ENCODE data around the gene TRAM2. TPM values are rescaled to one million over a fixed set of nuclear protein-coding genes. Genes with fewer than 3 reads are reported as not detected.
A peak's percentile ranks its signal among the peaks of the same experiment; 100 is the strongest.

TRAM2 gene
- total RNA-seq (10 to 100 TPM; 10.7 to 11.3 TPM), polyA plus RNA-seq (1 to 10 TPM; 2.7 to 4.3 TPM)

DNA sequence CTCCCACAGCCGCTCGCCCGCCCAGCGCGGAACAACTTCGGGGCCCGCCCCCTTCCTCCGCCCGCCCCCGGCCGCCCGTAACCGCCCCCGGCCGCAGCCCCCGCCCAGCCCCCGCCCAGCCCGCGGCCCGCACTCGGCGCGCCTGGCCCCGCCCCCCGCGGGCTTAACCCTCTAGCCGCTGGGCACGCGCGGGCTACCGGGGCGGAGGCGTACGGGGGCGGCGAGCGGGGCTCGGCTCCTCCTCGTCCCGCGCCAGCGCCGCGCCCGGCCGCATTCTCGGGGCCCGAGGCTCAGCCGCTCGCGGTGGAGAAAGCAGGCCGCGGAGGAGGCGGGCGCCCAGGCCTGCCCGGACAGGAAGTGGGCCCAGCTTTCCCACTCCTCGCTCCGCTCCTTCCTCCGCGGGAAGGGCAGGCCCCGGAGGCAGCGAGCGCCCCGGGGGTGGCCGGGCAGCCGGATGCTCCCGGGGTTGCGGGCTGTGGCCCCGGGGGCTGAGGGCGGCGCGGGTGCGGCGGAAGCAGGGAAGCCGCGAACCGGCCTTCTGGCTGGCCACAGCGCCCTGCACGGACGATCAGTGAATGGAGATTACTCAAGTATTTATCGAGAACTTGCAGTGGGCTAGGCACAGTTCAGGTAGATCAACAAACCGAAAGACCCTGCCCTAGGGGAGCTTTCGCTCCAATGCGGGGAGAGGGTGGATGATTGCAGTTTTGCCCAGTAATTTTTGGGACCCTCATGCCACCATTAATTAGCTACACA, at the start of gene TRAM2:
Gene TRAM2 (minus strand): TSS at position 39 of the 756 bp plus-strand sequence. CDS start 145 bp downstream, outside the sequence.
- H3K4me1 ChIP-seq (ENCODE audit: insufficient read depth, low read length): peaks cover 46% of the 10 kb centered on the region
- intact Hi-C loops (cut with micrococcal nuclease): loop anchor here (1.0 to 10.0 kb wide), 4 partner anchors 293 to 968 kb away; partner anchors contain the start of genes FBXO9, GCLC, GSTA4 and MCM3

GRCh38 chr6:52622810-52623209, 46.0 kb upstream of the TRAM2 start:
- Mint-ChIP-seq H3K27me3 (peaks cover 11 to 14% of the 10 kb centered on the region in 2 donors), H3K9me3 (no peaks in the 10 kb centered on the region), H3K27ac (no peak overlapping the region), H3K4me1 (no peaks in the 10 kb centered on the region), H3K36me3 (no peaks in the 10 kb centered on the region), H3K4me3 (no peak overlapping the region)
- H3K4me1 ChIP-seq (ENCODE audit: insufficient read depth, low read length): no peaks in the 10 kb centered on the region
- H3K36me3 ChIP-seq (ENCODE audit: insufficient read depth, low read length): no peaks in the 10 kb centered on the region
- DNase-seq: no peak
- H3K4me3 ChIP-seq (ENCODE audit: low read length in 2 of 2): no peak overlapping the region
- ChIA-PET CTCF (ENCODE audit: partially characterized antibody) (no interaction called here), POLR2A (ENCODE audit: partially characterized antibody) (no interaction called here)
- no peaks in the 10 kb centered on the region for H3K27me3 ChIP-seq (ENCODE audit: insufficient read depth, low read length)
- no peaks in the 10 kb centered on the region for H3K9me3 ChIP-seq (ENCODE audit: control insufficient read depth in 1 of 2, low read length in 2 of 2)
- no peak overlapping the region for H3K27ac ChIP-seq (ENCODE audit: low read depth, low read length)
- intact Hi-C loops (cut with micrococcal nuclease): no loop called here

More for the DNA sequence above, at the start of gene TRAM2:
- H3K4me1 Mint-ChIP-seq: peaks cover 32 to 60% (median 38%) of the 10 kb centered on the region in 4 donors
- POLR2A ChIA-PET (ENCODE audit: partially characterized antibody): interaction anchor here (0.8 to 4.0 kb wide), 9 partner anchors 11 to 292 kb away, joined by 3 to 22 read pairs (median 4); partner anchors contain the start of genes EFHC1 and MCM3
- DNase-seq: peak; percentile 73 to 83 (median 79)
- no peaks in the 10 kb centered on the region for H3K27me3 Mint-ChIP-seq
- H3K36me3 Mint-ChIP-seq: peaks cover 1 to 9% of the 10 kb centered on the region in 2 donors
- no peaks in the 10 kb centered on the region for H3K36me3 ChIP-seq (ENCODE audit: insufficient read depth, low read length)
- no peaks in the 10 kb centered on the region for H3K9me3 ChIP-seq (ENCODE audit: control insufficient read depth in 1 of 2, low read length in 2 of 2)
- H3K27ac Mint-ChIP-seq: peak within 1 kb of the TSS; percentile 88 to 95 (median 91)
- peak within 1 kb of the TSS; percentile 65 for H3K27ac ChIP-seq (ENCODE audit: low read depth, low read length)
- H3K4me3 Mint-ChIP-seq: peak within 1 kb of the TSS; percentile 80 to 95 (median 88)
- H3K27me3 ChIP-seq (ENCODE audit: insufficient read depth, low read length): no peaks in the 10 kb centered on the region
- H3K4me3 ChIP-seq (ENCODE audit: low read length in 2 of 2): peak within 1 kb of the TSS; percentile 19 to 81
- no peaks in the 10 kb centered on the region for H3K9me3 Mint-ChIP-seq
- CTCF ChIA-PET (ENCODE audit: partially characterized antibody): interaction anchor here (0.8 to 3.2 kb wide), 7 partner anchors 15 to 294 kb away, joined by 3 to 13 read pairs (median 4); partner anchors contain the start of gene MCM3

- Histone ChIP-seq H3K9me3 (ENCODE audit: control insufficient read depth in 1 of 2, low read length in 2 of 2) (no peaks in the 10 kb centered on the region), H3K36me3 (ENCODE audit: insufficient read depth, low read length) (no peaks in the 10 kb centered on the region), H3K4me3 (ENCODE audit: low read length in 2 of 2) (no peak overlapping the region), H3K27ac (ENCODE audit: low read depth, low read length) (no peak overlapping the region), H3K4me1 (ENCODE audit: insufficient read depth, low read length) (no peaks in the 10 kb centered on the region), H3K27me3 (ENCODE audit: insufficient read depth, low read length) (peaks cover 3% of the 10 kb centered on the region)
- no peak overlapping the region for H3K27ac Mint-ChIP-seq
- CTCF ChIA-PET (ENCODE audit: partially characterized antibody): no interaction called here
- DNase-seq: no peak
- no peak overlapping the region for H3K4me3 Mint-ChIP-seq
- no peaks in the 10 kb centered on the region for H3K36me3 Mint-ChIP-seq
- POLR2A ChIA-PET (ENCODE audit: partially characterized antibody): no interaction called here
- intact Hi-C loops (cut with micrococcal nuclease): no loop called here
- H3K4me1 Mint-ChIP-seq: no peaks in the 10 kb centered on the region
- peaks cover 14 to 15% of the 10 kb centered on the region in 2 donors for H3K27me3 Mint-ChIP-seq
- no peaks in the 10 kb centered on the region for H3K9me3 Mint-ChIP-seq
These were observed 44.8 kb upstream of the TRAM2 start for GRCh38 chr6:52621631-52622030.

GRCh38 chr6:52620906-52621190, 44.0 kb upstream of the TRAM2 start:
- POLR2A ChIA-PET (ENCODE audit: partially characterized antibody): no interaction called here
- no peak for DNase-seq
- no peaks in the 10 kb centered on the region for H3K4me1 ChIP-seq (ENCODE audit: insufficient read depth, low read length)
- no peak overlapping the region for H3K27ac ChIP-seq (ENCODE audit: low read depth, low read length)
- Mint-ChIP-seq H3K9me3 (no peaks in the 10 kb centered on the region), H3K4me1 (no peaks in the 10 kb centered on the region), H3K4me3 (no peak overlapping the region), H3K27me3 (peaks cover 14 to 15% of the 10 kb centered on the region in 2 donors), H3K27ac (no peak overlapping the region), H3K36me3 (no peaks in the 10 kb centered on the region)
- H3K27me3 ChIP-seq (ENCODE audit: insufficient read depth, low read length): peaks cover 3% of the 10 kb centered on the region
- H3K36me3 ChIP-seq (ENCODE audit: insufficient read depth, low read length): no peaks in the 10 kb centered on the region
- CTCF ChIA-PET (ENCODE audit: partially characterized antibody): no interaction called here
- H3K9me3 ChIP-seq (ENCODE audit: control insufficient read depth in 1 of 2, low read length in 2 of 2): no peaks in the 10 kb centered on the region
- intact Hi-C loops (cut with micrococcal nuclease): no loop called here
- no peak overlapping the region for H3K4me3 ChIP-seq (ENCODE audit: low read length in 2 of 2)

- CTCF ChIA-PET (ENCODE audit: partially characterized antibody): no interaction called here
- Mint-ChIP-seq H3K4me3 (no peak overlapping the region), H3K4me1 (no peaks in the 10 kb centered on the region), H3K9me3 (no peaks in the 10 kb centered on the region), H3K27me3 (peaks cover 15 to 16% of the 10 kb centered on the region in 2 donors), H3K27ac (no peak overlapping the region), H3K36me3 (no peaks in the 10 kb centered on the region)
- Histone ChIP-seq H3K4me3 (ENCODE audit: low read length in 2 of 2) (no peak overlapping the region), H3K4me1 (ENCODE audit: insufficient read depth, low read length) (no peaks in the 10 kb centered on the region), H3K27me3 (ENCODE audit: insufficient read depth, low read length) (peaks cover 3% of the 10 kb centered on the region), H3K9me3 (ENCODE audit: control insufficient read depth in 1 of 2, low read length in 2 of 2) (no peaks in the 10 kb centered on the region), H3K36me3 (ENCODE audit: insufficient read depth, low read length) (no peaks in the 10 kb centered on the region), H3K27ac (ENCODE audit: low read depth, low read length) (no peak overlapping the region)
- intact Hi-C loops (cut with micrococcal nuclease): no loop called here
- DNase-seq: no peak
- POLR2A ChIA-PET (ENCODE audit: partially characterized antibody): no interaction called here
These were observed 43.4 kb upstream of the TRAM2 start for GRCh38 chr6:52620055-52620905.

DNA sequence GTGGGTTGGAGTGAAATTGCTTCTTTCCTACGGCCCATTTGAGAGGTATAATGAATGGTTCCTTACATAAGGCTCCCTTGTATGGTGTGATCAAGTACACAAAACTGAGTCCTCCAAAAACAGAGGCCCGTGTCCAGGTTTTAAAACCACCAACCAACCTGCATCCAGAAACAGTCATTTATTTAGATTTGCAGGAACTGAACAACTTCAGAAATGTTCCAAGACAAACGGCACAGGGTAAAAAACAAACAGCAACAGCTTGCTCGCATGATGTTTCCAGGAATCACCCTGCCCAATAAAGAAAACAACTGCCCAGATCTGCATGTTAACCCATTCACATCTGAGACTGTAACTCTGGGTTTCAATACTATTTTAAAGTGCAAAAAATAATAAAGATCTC, 40.2 kb upstream of the TRAM2 start:
- peaks cover 14 to 19% of the 10 kb centered on the region in 2 donors for H3K27me3 Mint-ChIP-seq
- no peak overlapping the region for H3K4me3 ChIP-seq (ENCODE audit: low read length in 2 of 2)
- no peak overlapping the region for H3K27ac ChIP-seq (ENCODE audit: low read depth, low read length)
- CTCF ChIA-PET (ENCODE audit: partially characterized antibody): no interaction called here
- intact Hi-C loops (cut with micrococcal nuclease): no loop called here
- H3K4me1 Mint-ChIP-seq: no peaks in the 10 kb centered on the region
- no peak for DNase-seq
- POLR2A ChIA-PET (ENCODE audit: partially characterized antibody): no interaction called here
- no peaks in the 10 kb centered on the region for H3K9me3 ChIP-seq (ENCODE audit: control insufficient read depth in 1 of 2, low read length in 2 of 2)
- peaks cover 3% of the 10 kb centered on the region for H3K27me3 ChIP-seq (ENCODE audit: insufficient read depth, low read length)
- H3K9me3 Mint-ChIP-seq: no peaks in the 10 kb centered on the region
- H3K36me3 Mint-ChIP-seq: no peaks in the 10 kb centered on the region
- H3K27ac Mint-ChIP-seq: no peak overlapping the region
- no peak overlapping the region for H3K4me3 Mint-ChIP-seq
- H3K4me1 ChIP-seq (ENCODE audit: insufficient read depth, low read length): no peaks in the 10 kb centered on the region
- H3K36me3 ChIP-seq (ENCODE audit: insufficient read depth, low read length): no peaks in the 10 kb centered on the region

- peaks cover 0 to 3% (median 0%) of the 10 kb centered on the region in 4 donors for H3K4me1 Mint-ChIP-seq
These were observed 39.3 kb upstream of the TRAM2 start for GRCh38 chr6:52616059-52616690.

More at GRCh38 chr6:52616059-52616690, 39.3 kb upstream of the TRAM2 start:
- Mint-ChIP-seq H3K4me3 (no peak overlapping the region), H3K27me3 (peaks cover 14 to 15% of the 10 kb centered on the region in 2 donors), H3K9me3 (no peaks in the 10 kb centered on the region), H3K36me3 (no peaks in the 10 kb centered on the region), H3K27ac (no peak overlapping the region)
- DNase-seq: no peak
- Histone ChIP-seq H3K36me3 (ENCODE audit: insufficient read depth, low read length) (no peaks in the 10 kb centered on the region), H3K4me3 (ENCODE audit: low read length in 2 of 2) (no peak overlapping the region), H3K27ac (ENCODE audit: low read depth, low read length) (no peak overlapping the region), H3K27me3 (ENCODE audit: insufficient read depth, low read length) (peaks cover 3% of the 10 kb centered on the region), H3K4me1 (ENCODE audit: insufficient read depth, low read length) (no peaks in the 10 kb centered on the region), H3K9me3 (ENCODE audit: control insufficient read depth in 1 of 2, low read length in 2 of 2) (no peaks in the 10 kb centered on the region)
- POLR2A ChIA-PET (ENCODE audit: partially characterized antibody): no interaction called here
- CTCF ChIA-PET (ENCODE audit: partially characterized antibody): no interaction called here
- intact Hi-C loops (cut with micrococcal nuclease): no loop called here

Data from CD4-positive, alpha-beta memory T cell (primary cell).